Upper lobe of left lung (tissue), 6 donors: ENCODE data around the gene PZP. TPM values are rescaled to one million over a fixed set of nuclear protein-coding genes. Genes with fewer than 3 reads are reported as not detected.

Experiments used
- ATAC-seq, 2 donors: fragments of 200-7000 bp; cut with Tn5 transposase; one replicate each; pipeline ENCODE4 v1.9.1; 2022; ENCODE audit warnings: mild to moderate bottlenecking in 2 of 2, moderate library complexity in 2 of 2; ENCODE audit not compliant: low FRiP score in 2 of 2
- DNase-seq, 2 donors: peaks; one replicate each; pipeline ENCODE4 v3.0.0-alpha.2; 2019 to 2020
- H3K27ac ChIP-seq, 4 donors: fragments of 200-600 bp; sonication (generic); one replicate each; pipeline ENCODE4 v1.5.1; 2016 to 2019
- H3K27me3 ChIP-seq, 4 donors: fragments of 200-600 bp; sonication (generic); one replicate each; pipeline ENCODE4 v1.5.1; 2017 to 2019
- H3K36me3 ChIP-seq, 4 donors: fragments of 200-600 bp; sonication (generic); one replicate each; pipeline ENCODE4 v1.5.1; 2016 to 2019
- H3K4me1 ChIP-seq, 4 donors: fragments of 200-600 bp; sonication (generic); one replicate each; pipeline ENCODE4 v1.5.1; 2018 to 2019
- H3K4me3 ChIP-seq, 4 donors: fragments of 200-600 bp; sonication (generic); one replicate each; pipeline ENCODE4 v1.5.1; 2017 to 2019; ENCODE audit warnings: mild to moderate bottlenecking in 2 of 4, moderate library complexity in 1 of 4
- H3K9me3 ChIP-seq, 4 donors: fragments of 200-600 bp; sonication (generic); one replicate each; pipeline ENCODE4 v1.5.1; 2018 to 2019
- CTCF ChIP-seq, 6 experiments: fragments of 450-650 bp in 4 of 6; fragments of 200-600 bp in 2 of 6; sonication (generic) in 2 of 6; IDR thresholded peaks; one replicate each; pipeline ENCODE4 v1.5.1; 2016 to 2019; ENCODE audit warnings: antibody characterized with exemption in 6 of 6
- EP300 ChIP-seq, 4 donors: sonication (generic); formaldehyde crosslinking; IDR thresholded peaks; one replicate each; pipeline ENCODE4 v1.5.1; 2017; ENCODE audit warnings: antibody characterized with exemption in 4 of 4, control low read depth in 2 of 4
- POLR2A ChIP-seq, 4 donors: fragments of 450-650 bp; IDR thresholded peaks; one replicate each; pipeline ENCODE4 v1.5.1; 2016 to 2017; ENCODE audit warnings: antibody characterized with exemption in 4 of 4, mild to moderate bottlenecking in 2 of 4
- POLR2AphosphoS5 ChIP-seq, 2 donors: sonication (generic); formaldehyde crosslinking; IDR thresholded peaks; one replicate each; pipeline ENCODE4 v1.5.1; 2017; ENCODE audit warnings: antibody characterized with exemption in 2 of 2
- WGBS, 2 donors: methylation state at CpG; one replicate each; pipeline ENCODE4 v1.1.5; 2017 to 2018; 5-methylcytosine and 5-hydroxymethylcytosine counted together
- total RNA-seq, 6 donors: library from RNA; depleted of rRNA in 4 of 6; stranded (reverse); fragments of >200 nt in 4 of 6; gene quantifications; one replicate each; pipeline versions ENCODE4 v1.1.0 to v1.2.1, GENCODE V29; 2016 to 2021
- donor health status: DM: no; HTN: no; CAD: no; lungs with moderate emphysema.
- donor health status: DM: no; HTN: yes; CAD: no; lungs with severe emphysema.

The PZP gene
- total RNA-seq, 6 donors from 2014 or later, result 1.3 to 7.3 (median 2.0) TPM

GRCh38 chr12:9113296-9113986 is 94.8 kb downstream of the PZP start:
- DNase-seq (no peak), ATAC-seq (no peak)
- no peaks in the 10 kb centered on the region for H3K9me3 ChIP-seq
- H3K36me3 ChIP-seq, result peaks cover 0 to 38% (median 8%) of the 10 kb centered on the region in 4 donors
- H3K27me3 ChIP-seq, result no peaks in the 10 kb centered on the region
- H3K27ac ChIP-seq, result peak overlapping the region; percentile 29 to 83 (median 66)
- H3K4me1 ChIP-seq, result peaks cover 13 to 26% (median 24%) of the 10 kb centered on the region in 4 donors
- H3K4me3 ChIP-seq, result peak overlapping the region; percentile 31 to 54 (median 45)
- WGBS, 2 donors, result 56 to 60% methylated on average over 7 of the region's 7 CpGs
- TF ChIP-seq EP300 (IDR thresholded peaks at IDR 0.05), result no peak
- TF ChIP-seq POLR2A (IDR thresholded peaks at IDR 0.05), result no peak
- no peak for TF ChIP-seq POLR2AphosphoS5 (IDR thresholded peaks at IDR 0.05)

- no peak for DNase-seq
- peaks cover 12 to 15% (median 13%) of the 10 kb centered on the region in 4 donors for H3K4me1 ChIP-seq
- H3K9me3 ChIP-seq, result no peaks in the 10 kb centered on the region
- peaks cover 0 to 46% (median 10%) of the 10 kb centered on the region in 4 donors for H3K36me3 ChIP-seq
- WGBS, 2 donors, result 79 to 85% methylated on average over 6 of the region's 6 CpGs
- ATAC-seq, result no peak
- peak overlapping the region in 3 of 4 donors; percentile 43 to 54 (median 47) for H3K4me3 ChIP-seq
- peak overlapping the region; percentile 29 to 83 (median 66) for H3K27ac ChIP-seq
- no peaks in the 10 kb centered on the region for H3K27me3 ChIP-seq
- no peak for TF ChIP-seq POLR2A (IDR thresholded peaks at IDR 0.05)
- TF ChIP-seq EP300 (IDR thresholded peaks at IDR 0.05), result no peak
- no peak for TF ChIP-seq POLR2AphosphoS5 (IDR thresholded peaks at IDR 0.05)
- TF ChIP-seq CTCF (IDR thresholded peaks at IDR 0.05), result no peak
Observed at GRCh38 chr12:9112076-9112853, 95.9 kb downstream of the PZP start.

- H3K4me1 ChIP-seq, result peaks cover 5 to 7% (median 6%) of the 10 kb centered on the region in 4 donors
- DNase-seq (no peak), ATAC-seq (no peak)
- peaks cover 0 to 53% (median 11%) of the 10 kb centered on the region in 4 donors for H3K36me3 ChIP-seq
- peak overlapping the region in 2 of 4 donors; percentile 68 to 83 for H3K27ac ChIP-seq
- H3K27me3 ChIP-seq, result no peaks in the 10 kb centered on the region
- WGBS, 2 donors, result 78% methylated on average over 1 of the region's 1 CpG
- TF ChIP-seq CTCF (IDR thresholded peaks at IDR 0.05) (no peak), POLR2AphosphoS5 (IDR thresholded peaks at IDR 0.05) (no peak)
- no peaks in the 10 kb centered on the region for H3K9me3 ChIP-seq
- peak overlapping the region in 1 of 4 donors; percentile 47 for H3K4me3 ChIP-seq
Observed at GRCh38 chr12:9111525-9111924, 96.7 kb downstream of the PZP start.

- H3K27me3 ChIP-seq, result no peaks in the 10 kb centered on the region
- H3K4me3 ChIP-seq, result no peak overlapping the region
- peak overlapping the region in 1 of 4 donors; percentile 20 for H3K27ac ChIP-seq
- TF ChIP-seq EP300 (IDR thresholded peaks at IDR 0.05), result no peak
- TF ChIP-seq POLR2A (IDR thresholded peaks at IDR 0.05), result no peak
- TF ChIP-seq POLR2AphosphoS5 (IDR thresholded peaks at IDR 0.05), result no peak
- TF ChIP-seq CTCF (IDR thresholded peaks at IDR 0.05), result no peak
- no peaks in the 10 kb centered on the region for H3K9me3 ChIP-seq
- H3K36me3 ChIP-seq, result peaks cover 0 to 69% (median 11%) of the 10 kb centered on the region in 4 donors
- ATAC-seq (no peak), DNase-seq (no peak)
- 93 to 95% methylated on average over 3 of the region's 3 CpGs for WGBS, 2 donors
- H3K4me1 ChIP-seq, result peaks cover 0 to 3% (median 1%) of the 10 kb centered on the region in 4 donors
Observed at GRCh38 chr12:9109737-9110491, 98.3 kb downstream of the PZP start.

- peaks cover 0 to 3% (median 1%) of the 10 kb centered on the region in 4 donors for H3K4me1 ChIP-seq
- H3K9me3 ChIP-seq, result no peaks in the 10 kb centered on the region
- no peak for DNase-seq
- no peak for TF ChIP-seq CTCF (IDR thresholded peaks at IDR 0.05)
- no peak for TF ChIP-seq POLR2A (IDR thresholded peaks at IDR 0.05)
- TF ChIP-seq EP300 (IDR thresholded peaks at IDR 0.05), result no peak
- TF ChIP-seq POLR2AphosphoS5 (IDR thresholded peaks at IDR 0.05), result no peak
- 78 to 83% methylated on average over 1 of the region's 1 CpG for WGBS, 2 donors
- H3K36me3 ChIP-seq, result peaks cover 0 to 71% (median 13%) of the 10 kb centered on the region in 4 donors
- H3K4me3 ChIP-seq, result no peak overlapping the region
- no peaks in the 10 kb centered on the region for H3K27me3 ChIP-seq
- peak overlapping the region in 1 of 4 donors; percentile 20 for H3K27ac ChIP-seq
- no peak for ATAC-seq
Observed at GRCh38 chr12:9109213-9109522, 99.0 kb downstream of the PZP start.
